GM12878 (cell line): Measurements from ENCODE around the gene FHIP1B.

Experiments
- BCL3 ChIP-seq: IDR thresholded peaks from 2 replicates; pipeline ENCODE4 v1.6.1; 2011; ENCODE audit warnings: borderline replicate concordance, low read depth, mild to moderate bottlenecking, moderate library complexity, low read length; ENCODE audit not compliant: insufficient read depth, poor library complexity, severe bottlenecking
- CBX5 ChIP-seq: sonication (generic); IDR thresholded peaks from 2 replicates; pipeline ENCODE4 v1.6.1; 2016; ENCODE audit warnings: low read depth, moderate library complexity, mild to moderate bottlenecking, inconsistent platforms
- CTCF ChIP-seq, 3 experiments: IDR thresholded peaks in 2 of 3; conservative IDR thresholded peaks in 1 of 3; 2 replicates each; pipeline ENCODE4 v1.5.1; 2011; ENCODE audit warnings: low read depth in 3 of 3, low read length in 3 of 3, mild to moderate bottlenecking in 3 of 3, control low read depth in 2 of 3, moderate library complexity in 2 of 3, inconsistent platforms in 1 of 3, mixed read lengths in 1 of 3; ENCODE audit not compliant: control insufficient read depth in 2 of 3, insufficient read depth in 1 of 3; ENCODE audit errors: extremely low read depth in 1 of 3
- E4F1 ChIP-seq: fragments of 450-650 bp; IDR thresholded peaks from 2 replicates; pipeline ENCODE4 v1.6.1; 2018; ENCODE audit warnings: borderline replicate concordance, mild to moderate bottlenecking; ENCODE audit not compliant: partially characterized antibody
- IKZF1 ChIP-seq: fragments of 450-650 bp; conservative IDR thresholded peaks from 2 replicates; pipeline ENCODE4 v1.6.1; 2017; ENCODE audit warnings: antibody characterized with exemption, mild to moderate bottlenecking
- SMAD1 ChIP-seq: fragments of 450-650 bp; IDR thresholded peaks from 2 replicates; pipeline ENCODE4 v1.6.1; 2018; ENCODE audit warnings: mild to moderate bottlenecking, low read depth; ENCODE audit not compliant: partially characterized antibody
- ZNF687 ChIP-seq: fragments of 450-650 bp; IDR thresholded peaks from 2 replicates; pipeline ENCODE4 v1.6.1; 2017; ENCODE audit warnings: mild to moderate bottlenecking, moderate library complexity

- TF ChIP-seq ZNF687 (no peak), CTCF (IDR thresholded peaks at IDR 0.05 in 2 of 3, conservative IDR thresholded peaks at IDR 0.05 in 1 of 3; ENCODE audit: control insufficient read depth in 2 of 3, extremely low read depth in 1 of 3, insufficient read depth in 1 of 3, low read depth in 3 of 3, low read length in 3 of 3) (no peak), E4F1 (no peak), CBX5 (no peak), SMAD1 (no peak), IKZF1 (no peak), BCL3 (no peak)
These were observed 18.8 kb upstream of the FHIP1B start for GRCh38 chr11:6253197-6253596.
